Type B pancreatic cell (in vitro differentiated cells): Measurements from ENCODE around the gene GIMAP5. TPM values are rescaled to one million over a fixed set of nuclear protein-coding genes. Genes with fewer than 3 reads are reported as not detected.

Source experiments
- DNase-seq: peaks from one replicate; pipeline ENCODE4 v3.0.0; 2021; ENCODE audit warnings: mixed read lengths; ENCODE audit not compliant: unreplicated experiment; ENCODE audit errors: extremely low spot score
- H3K27ac Mint-ChIP-seq: 2 replicates; pipeline ENCODE4 v1.8.0; 2021; ENCODE audit warnings: mild to moderate bottlenecking, mixed read lengths
- H3K27me3 Mint-ChIP-seq: 2 replicates; pipeline ENCODE4 v1.8.0; 2021; ENCODE audit warnings: mixed read lengths
- H3K36me3 Mint-ChIP-seq: 2 replicates; pipeline ENCODE4 v1.8.0; 2021; ENCODE audit warnings: mixed read lengths
- H3K4me1 Mint-ChIP-seq: one replicate; pipeline ENCODE4 v1.8.0; 2021; ENCODE audit warnings: mixed read lengths; ENCODE audit not compliant: unreplicated experiment
- H3K4me3 Mint-ChIP-seq: 2 replicates; pipeline ENCODE4 v1.8.0; 2021; ENCODE audit warnings: mild to moderate bottlenecking, mixed read lengths
- H3K9me3 Mint-ChIP-seq: 2 replicates; pipeline ENCODE4 v1.8.0; 2021; ENCODE audit warnings: mixed read lengths
- total RNA-seq: library from RNA; stranded (reverse); gene quantifications from 2 replicates; pipeline ENCODE4 v1.2.1, GENCODE V29; 2021; ENCODE audit warnings: low replicate concordance
- TF ChIP-seq, protein P1 (sequence below): fragments of 200-600 bp; sonication (generic); conservative IDR thresholded peaks from 2 replicates; pipeline ENCODE4 v1.5.0; 2021; ENCODE audit warnings: antibody characterized with exemption, mild to moderate bottlenecking

GIMAP5 gene
- total RNA-seq, 1 donor from 2014 or later: not detected

DNA sequence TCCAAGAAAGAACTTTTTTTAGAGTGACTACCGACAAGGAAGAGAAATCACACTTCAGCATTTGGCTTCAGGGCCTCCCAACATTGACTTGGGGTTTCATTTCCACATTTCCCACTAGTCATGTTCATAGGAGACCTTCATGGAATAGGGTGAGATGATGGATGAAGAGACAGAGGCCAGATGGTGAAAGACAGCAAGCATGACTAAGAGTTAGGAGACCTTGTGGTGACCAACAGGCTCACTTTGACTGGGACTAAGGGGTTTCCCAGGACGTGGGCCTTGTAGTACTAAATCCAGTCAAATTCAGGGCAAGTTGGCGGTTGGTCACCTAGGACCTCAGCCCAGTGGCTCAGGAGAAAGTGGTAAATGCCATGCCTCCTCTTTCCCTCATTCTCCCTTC lies 3.0 kb upstream of the GIMAP5 start:
- H3K9me3 Mint-ChIP-seq: no peaks in the 10 kb centered on the region
- TF ChIP-seq, protein P1, sequence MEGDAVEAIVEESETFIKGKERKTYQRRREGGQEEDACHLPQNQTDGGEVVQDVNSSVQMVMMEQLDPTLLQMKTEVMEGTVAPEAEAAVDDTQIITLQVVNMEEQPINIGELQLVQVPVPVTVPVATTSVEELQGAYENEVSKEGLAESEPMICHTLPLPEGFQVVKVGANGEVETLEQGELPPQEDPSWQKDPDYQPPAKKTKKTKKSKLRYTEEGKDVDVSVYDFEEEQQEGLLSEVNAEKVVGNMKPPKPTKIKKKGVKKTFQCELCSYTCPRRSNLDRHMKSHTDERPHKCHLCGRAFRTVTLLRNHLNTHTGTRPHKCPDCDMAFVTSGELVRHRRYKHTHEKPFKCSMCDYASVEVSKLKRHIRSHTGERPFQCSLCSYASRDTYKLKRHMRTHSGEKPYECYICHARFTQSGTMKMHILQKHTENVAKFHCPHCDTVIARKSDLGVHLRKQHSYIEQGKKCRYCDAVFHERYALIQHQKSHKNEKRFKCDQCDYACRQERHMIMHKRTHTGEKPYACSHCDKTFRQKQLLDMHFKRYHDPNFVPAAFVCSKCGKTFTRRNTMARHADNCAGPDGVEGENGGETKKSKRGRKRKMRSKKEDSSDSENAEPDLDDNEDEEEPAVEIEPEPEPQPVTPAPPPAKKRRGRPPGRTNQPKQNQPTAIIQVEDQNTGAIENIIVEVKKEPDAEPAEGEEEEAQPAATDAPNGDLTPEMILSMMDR: no peak
- no peaks in the 10 kb centered on the region for H3K4me1 Mint-ChIP-seq
- H3K27me3 Mint-ChIP-seq: peaks cover 68% of the 10 kb centered on the region
- DNase-seq: no peak
- no peak overlapping the region for H3K4me3 Mint-ChIP-seq
- H3K27ac Mint-ChIP-seq: no peak overlapping the region
- H3K36me3 Mint-ChIP-seq: no peaks in the 10 kb centered on the region

GRCh38 chr7:150735596-150736358 lies 1.4 kb upstream of the GIMAP5 start:
- H3K4me3 Mint-ChIP-seq: no peak overlapping the region
- no peak for DNase-seq
- TF ChIP-seq, protein P1: no peak
- peaks cover 74% of the 10 kb centered on the region for H3K27me3 Mint-ChIP-seq
- H3K9me3 Mint-ChIP-seq: no peaks in the 10 kb centered on the region
- H3K27ac Mint-ChIP-seq: no peak overlapping the region
- no peaks in the 10 kb centered on the region for H3K4me1 Mint-ChIP-seq
- H3K36me3 Mint-ChIP-seq: no peaks in the 10 kb centered on the region

DNA sequence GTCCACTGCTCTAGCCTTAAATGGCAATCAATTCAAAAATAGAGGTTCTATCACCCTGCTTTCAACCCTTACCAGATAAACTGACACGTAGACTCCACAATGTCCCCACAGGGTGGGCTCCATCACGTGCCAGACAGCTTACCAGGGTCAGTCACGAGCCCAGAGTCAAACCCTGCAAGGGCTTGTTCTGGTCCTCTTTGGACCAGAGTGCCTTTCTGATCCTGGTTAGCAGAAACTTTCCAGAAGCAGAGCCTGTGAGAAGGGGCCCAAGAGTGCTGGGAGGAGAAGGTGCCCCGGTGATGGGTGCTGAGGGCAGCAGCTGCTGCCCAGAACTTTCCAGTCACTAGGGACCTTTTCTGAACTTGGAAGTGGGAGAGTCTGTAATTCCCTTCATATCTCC lies 354 bp upstream of the GIMAP5 start:
- peaks cover 77% of the 10 kb centered on the region for H3K27me3 Mint-ChIP-seq
- H3K4me3 Mint-ChIP-seq: no peak overlapping the region
- no peaks in the 10 kb centered on the region for H3K4me1 Mint-ChIP-seq
- TF ChIP-seq, protein P1: no peak
- no peaks in the 10 kb centered on the region for H3K36me3 Mint-ChIP-seq
- H3K27ac Mint-ChIP-seq: no peak overlapping the region
- no peak for DNase-seq
- H3K9me3 Mint-ChIP-seq: no peaks in the 10 kb centered on the region

- no peak for DNase-seq
- H3K4me1 Mint-ChIP-seq: no peaks in the 10 kb centered on the region
- H3K27me3 Mint-ChIP-seq: peaks cover 81% of the 10 kb centered on the region
- H3K9me3 Mint-ChIP-seq: no peaks in the 10 kb centered on the region
- TF ChIP-seq, protein P1: no peak
- no peak overlapping the region for H3K27ac Mint-ChIP-seq
- no peaks in the 10 kb centered on the region for H3K36me3 Mint-ChIP-seq
- H3K4me3 Mint-ChIP-seq: no peak overlapping the region
These were observed 874 bp downstream of the GIMAP5 start for GRCh38 chr7:150738092-150738491.

- no peak for DNase-seq
- H3K9me3 Mint-ChIP-seq: no peaks in the 10 kb centered on the region
- no peaks in the 10 kb centered on the region for H3K36me3 Mint-ChIP-seq
- no peak overlapping the region for H3K4me3 Mint-ChIP-seq
- H3K27ac Mint-ChIP-seq: no peak overlapping the region
- TF ChIP-seq, protein P1: no peak
- H3K4me1 Mint-ChIP-seq: no peaks in the 10 kb centered on the region
- peaks cover 81% of the 10 kb centered on the region for H3K27me3 Mint-ChIP-seq
These were observed 1.4 kb downstream of the GIMAP5 start for GRCh38 chr7:150738591-150739001.
